ENCODE data around the gene STK25.

DNA sequence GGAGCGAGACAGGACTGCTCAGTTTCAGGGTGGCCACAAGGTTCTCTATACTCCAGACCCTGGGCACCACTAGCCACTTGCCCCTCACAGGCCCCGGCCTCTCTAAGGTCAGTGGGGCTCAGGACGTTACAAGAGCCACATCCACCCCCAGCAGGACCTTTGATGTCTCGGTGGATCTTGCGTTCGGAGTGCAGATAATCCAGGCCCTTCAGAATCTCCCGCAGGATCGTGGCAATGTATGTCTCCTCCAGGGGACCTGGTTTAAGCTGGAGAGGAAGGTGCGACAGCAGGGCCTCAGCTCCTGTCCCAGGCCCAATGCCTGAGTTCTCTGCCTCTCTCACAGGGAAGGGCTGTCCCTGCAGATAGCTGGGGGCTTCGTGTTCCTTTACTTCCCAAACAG is 8.4 kb downstream of the STK25 start:
- TF ChIP-seq, protein P1, sequence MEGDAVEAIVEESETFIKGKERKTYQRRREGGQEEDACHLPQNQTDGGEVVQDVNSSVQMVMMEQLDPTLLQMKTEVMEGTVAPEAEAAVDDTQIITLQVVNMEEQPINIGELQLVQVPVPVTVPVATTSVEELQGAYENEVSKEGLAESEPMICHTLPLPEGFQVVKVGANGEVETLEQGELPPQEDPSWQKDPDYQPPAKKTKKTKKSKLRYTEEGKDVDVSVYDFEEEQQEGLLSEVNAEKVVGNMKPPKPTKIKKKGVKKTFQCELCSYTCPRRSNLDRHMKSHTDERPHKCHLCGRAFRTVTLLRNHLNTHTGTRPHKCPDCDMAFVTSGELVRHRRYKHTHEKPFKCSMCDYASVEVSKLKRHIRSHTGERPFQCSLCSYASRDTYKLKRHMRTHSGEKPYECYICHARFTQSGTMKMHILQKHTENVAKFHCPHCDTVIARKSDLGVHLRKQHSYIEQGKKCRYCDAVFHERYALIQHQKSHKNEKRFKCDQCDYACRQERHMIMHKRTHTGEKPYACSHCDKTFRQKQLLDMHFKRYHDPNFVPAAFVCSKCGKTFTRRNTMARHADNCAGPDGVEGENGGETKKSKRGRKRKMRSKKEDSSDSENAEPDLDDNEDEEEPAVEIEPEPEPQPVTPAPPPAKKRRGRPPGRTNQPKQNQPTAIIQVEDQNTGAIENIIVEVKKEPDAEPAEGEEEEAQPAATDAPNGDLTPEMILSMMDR (IDR thresholded peaks at IDR 0.05), result no peak
- TF ChIP-seq POLR2A (IDR thresholded peaks at IDR 0.05), result no peak
